K562 (cell line): ENCODE results near the gene ZBP1. TPM values are rescaled to one million over a fixed set of nuclear protein-coding genes. Genes with fewer than 3 reads are reported as not detected.

Experiments used
- ATAC-seq: fragments of 200-7000 bp; cut with Tn5 transposase; 3 replicates; pipeline ENCODE4 v1.9.1; 2020; ENCODE audit warnings: moderate library complexity
- BruUV-seq: library from RNA; stranded (reverse); fragments of 400-500 nt; replicated peaks from 2 replicates; lab custom pipeline; 2021; lab: Mats Ljungman, UMichigan
- CTCF ChIA-PET: fragments of 300-600 bp; formaldehyde crosslinking; extraction: SDS; loops from one replicate; lab custom pipeline; 2021; ENCODE audit warnings: low intra/inter-chr PET ratio; lab: Yijun Ruan, JAX
- POLR2A ChIA-PET: fragments of 300-600, 350-650 bp; sonication (Branson Sonifier 250); formaldehyde crosslinking; extraction: SDS; loops from one replicate; lab custom pipeline; 2021; ENCODE audit warnings: antibody characterized with exemption, inconsistent platforms; lab: Yijun Ruan, JAX
- DNase-seq, 4 experiments: peaks; one replicate each; pipeline versions ENCODE4 v3.0.0 to v3.0.0-alpha.2; 2011 to 2018; ENCODE audit warnings: low spot score in 3 of 4, mixed read lengths in 3 of 4; ENCODE audit errors: extremely low read depth in 1 of 4
- FAIRE-seq: peaks from 2 replicates; lab custom pipeline; 2011; peaks lifted over from hg19 to GRCh38; lab: Jason Lieb, UNC
- H2AFZ ChIP-seq: 2 replicates; pipeline ENCODE4 v1.6.0; 2011; ENCODE audit warnings: low read depth, low read length, control low read depth, inconsistent platforms
- H3K27ac ChIP-seq: fragments of 200-600 bp; 3 replicates; pipeline ENCODE4 v1.8.0; 2011; ENCODE audit warnings: low read depth, mild to moderate bottlenecking, control low read depth, inconsistent platforms, low read length, moderate library complexity, mixed read lengths; ENCODE audit errors: extremely low read depth
- H3K27me3 ChIP-seq, 2 experiments: fragments of 300-600 bp in 1 of 2; 2 replicates in 1 of 2; 3 replicates in 1 of 2; pipeline versions ENCODE4 v1.6.0 to v1.8.0; 2011; ENCODE audit warnings: inconsistent platforms in 2 of 2, low read length in 2 of 2, mild to moderate bottlenecking in 1 of 2, mixed read lengths in 1 of 2, moderate library complexity in 1 of 2; ENCODE audit not compliant: control insufficient read depth in 2 of 2, insufficient read depth in 2 of 2
- H3K36me3 ChIP-seq: fragments of 300-600 bp; 3 replicates; pipeline ENCODE4 v1.8.0; 2011; ENCODE audit warnings: mild to moderate bottlenecking, low read length, inconsistent platforms; ENCODE audit not compliant: control insufficient read depth, insufficient read depth
- H3K4me1 ChIP-seq, 2 experiments: fragments of 200-600 bp in 1 of 2; replicated peaks in 1 of 2; 2 replicates in 1 of 2; 3 replicates in 1 of 2; pipeline versions ENCODE4 v1.5.1 to v1.8.0; 2011; ENCODE audit warnings: inconsistent platforms in 2 of 2, low read length in 2 of 2, mild to moderate bottlenecking in 1 of 2, mixed read lengths in 1 of 2, moderate library complexity in 1 of 2; ENCODE audit not compliant: control insufficient read depth in 2 of 2, insufficient read depth in 2 of 2
- H3K4me2 ChIP-seq: 2 replicates; pipeline ENCODE4 v1.6.1; 2011; ENCODE audit warnings: low read length, control low read depth, inconsistent platforms, mixed read lengths; ENCODE audit not compliant: insufficient read depth
- H3K4me3 ChIP-seq: fragments of 200-600 bp; sonication (generic), shearing (Covaris generic); 2 replicates; pipeline ENCODE4 v1.5.1; 2016; ENCODE audit warnings: control low read depth, inconsistent platforms
- H3K79me2 ChIP-seq: fragments of 200-600 bp; 3 replicates; pipeline ENCODE4 v1.8.0; 2011; ENCODE audit warnings: low read length, inconsistent platforms; ENCODE audit not compliant: control insufficient read depth, insufficient read depth
- H3K9ac ChIP-seq, 2 experiments: 2 replicates each; pipeline versions ENCODE4 v1.6.0 to v1.6.1; 2011; ENCODE audit warnings: low read depth in 2 of 2, low read length in 2 of 2, control low read depth in 1 of 2, inconsistent platforms in 1 of 2, mild to moderate bottlenecking in 1 of 2, mixed read lengths in 1 of 2; ENCODE audit not compliant: insufficient read depth in 1 of 2
- H3K9me1 ChIP-seq: one replicate; pipeline ENCODE4 v1.6.0; 2011; ENCODE audit warnings: inconsistent platforms, mild to moderate bottlenecking, low read length, moderate library complexity; ENCODE audit not compliant: control insufficient read depth, insufficient read depth
- H3K9me3 ChIP-seq: replicated peaks from 2 replicates; pipeline ENCODE4 v1.5.1; 2011; ENCODE audit warnings: low read depth, low read length, inconsistent platforms; ENCODE audit not compliant: control insufficient read depth, insufficient read depth
- H4K20me1 ChIP-seq: replicated peaks from 2 replicates; pipeline ENCODE4 v1.6.1; 2011; ENCODE audit warnings: low read length, inconsistent platforms, mixed read lengths; ENCODE audit not compliant: control insufficient read depth, insufficient read depth
- ARNT ChIP-seq, 2 experiments: fragments of 450-650 bp; IDR thresholded peaks; 2 replicates each; pipeline ENCODE4 v1.6.1; 2016; ENCODE audit warnings: mild to moderate bottlenecking in 1 of 2
- CBX1 ChIP-seq: sonication (generic); IDR thresholded peaks from 2 replicates; pipeline ENCODE4 v1.6.1; 2016; ENCODE audit warnings: antibody characterized with exemption, low read depth, mild to moderate bottlenecking
- GATAD2A ChIP-seq: fragments of 450-650 bp; IDR thresholded peaks from 2 replicates; pipeline ENCODE4 v1.6.1; 2017
- ILK ChIP-seq: fragments of 450-650 bp; IDR thresholded peaks from 2 replicates; pipeline ENCODE4 v1.6.1; 2016; ENCODE audit warnings: missing genetic modification characterization, low read depth, mild to moderate bottlenecking, missing compliant biosample characterization, moderate library complexity, borderline replicate concordance
- MTF1 ChIP-seq: fragments of 250-450 bp; sonication (Bioruptor Pico); IDR thresholded peaks from 2 replicates; pipeline ENCODE4 v1.9.0; 2021; ENCODE audit warnings: moderate library complexity, mild to moderate bottlenecking, inconsistent platforms, borderline replicate concordance
- NONO ChIP-seq, 2 experiments: fragments of 200-400 bp in 1 of 2; fragments of 450-650 bp in 1 of 2; formaldehyde crosslinking in 1 of 2; IDR thresholded peaks; 2 replicates each; pipeline ENCODE4 v1.6.1; 2017; ENCODE audit warnings: low read depth in 2 of 2, mild to moderate bottlenecking in 2 of 2, moderate library complexity in 2 of 2, low read length in 1 of 2
- POLR2A ChIP-seq: fragments of 450-650 bp; conservative IDR thresholded peaks from 2 replicates; pipeline ENCODE4 v1.6.1; 2016
- SNRNP70 ChIP-seq: fragments of 200-400 bp; formaldehyde crosslinking; optimal IDR thresholded peaks from 2 replicates; pipeline ENCODE3; 2017; ENCODE audit warnings: low read depth, low read length
- TCF15 ChIP-seq: fragments of 250-450 bp; sonication (Bioruptor Pico); IDR thresholded peaks from 2 replicates; pipeline ENCODE4 v1.8.0; 2022; ENCODE audit warnings: moderate library complexity, mild to moderate bottlenecking, inconsistent platforms
- TCF3 ChIP-seq: sonication (generic); formaldehyde crosslinking; IDR thresholded peaks from 2 replicates; pipeline ENCODE4 v1.4.0; 2020; ENCODE audit warnings: mild to moderate bottlenecking, missing genetic modification reagents
- ZNF707 ChIP-seq: fragments of 250-450 bp; sonication (Bioruptor Pico); conservative IDR thresholded peaks from 2 replicates; pipeline ENCODE4 v1.8.0; 2022; ENCODE audit warnings: inconsistent platforms, mild to moderate bottlenecking, moderate library complexity
- WGBS: fragments of 100-300 bp; shearing (Covaris generic); methylation state at CpG from one replicate; pipeline ENCODE4 v1.1.6; 2016; ENCODE audit warnings: low coverage, mixed read lengths; ENCODE audit not compliant: insufficient coverage; ENCODE audit errors: missing lambda C conversion rate; 5-methylcytosine and 5-hydroxymethylcytosine counted together
- in situ Hi-C: fragments of 300-500 bp; cut with MboI; formaldehyde crosslinking; loops from 4 replicates; pipeline ENCODE4 v1.15.0; 2018; ENCODE audit warnings: inconsistent platforms, mixed read lengths
- intact Hi-C: fragments of 100-400 bp; cut with micrococcal nuclease; formaldehyde crosslinking; loops from 2 replicates; pipeline ENCODE4 v1.14.2; 2022
- polyA plus RNA-seq, 8 experiments: library from polyadenylated mRNA; depleted of rRNA in 4 of 8; stranded (reverse) in 5 of 8; unstranded in 3 of 8; fragments of >200 nt; fragmentation: Nextera tagmentation in 2 of 8; fragmentation: Illumina TruSeq in 1 of 8; extraction: Ambion mirVana in 2 of 8; extraction: Trizol in 1 of 8; gene quantifications; 2 replicates each; pipeline versions ENCODE4 v1.2.1 to v1.2.3, GENCODE V29; 2011 to 2014; ENCODE audit warnings: inconsistent platforms in 1 of 8, missing spikeins in 1 of 8
- total RNA-seq, 7 experiments: library from RNA; depleted of rRNA in 6 of 7; stranded (reverse); fragments of >200 nt in 6 of 7; fragmentation: Illumina TruSeq in 2 of 7; extraction: Trizol in 2 of 7; gene quantifications; 2 replicates each; pipeline versions ENCODE4 v1.2.1 to v1.2.3, GENCODE V29; 2011 to 2021; ENCODE audit warnings: low replicate concordance in 1 of 7
- TF ChIP-seq, protein P1 (sequence below), 2 experiments: fragments of 150-350 bp in 1 of 2; IDR thresholded peaks; 2 replicates each; pipeline ENCODE4 v1.6.1; 2012 to 2016; ENCODE audit warnings: low read depth in 2 of 2, low read length in 2 of 2, mild to moderate bottlenecking in 1 of 2, moderate library complexity in 1 of 2
- TF ChIP-seq, protein P2 (sequence below): IDR thresholded peaks from 3 replicates; pipeline ENCODE4 v1.6.1; 2011; ENCODE audit warnings: borderline replicate concordance, mild to moderate bottlenecking, moderate library complexity; ENCODE audit not compliant: insufficient read length; ENCODE audit errors: extremely low read depth
- TF ChIP-seq, protein P3 (sequence below): fragments of 200-800 bp; sonication (Bioruptor generic); IDR thresholded peaks from 2 replicates; pipeline ENCODE4 v1.6.1; 2017; ENCODE audit warnings: missing genetic modification characterization, missing compliant biosample characterization

ZBP1 gene
- total and polyA plus RNA-seq, 9 of the 15 experiments (the other 6 are each of a cell fraction or from before 2014, with no cell fraction given): not detected

GRCh38 chr20:57598060-57598459 lies 22.2 kb downstream of the ZBP1 start:
- Histone ChIP-seq H3K9me1 (no peaks in the 10 kb centered on the region), H3K4me2 (no peak overlapping the region), H3K4me1 (peaks cover 15 to 24% of the 10 kb centered on the region in 2 experiments; a peak in 4 of 5 replicates), H4K20me1 (0 out of 2 replicates have a peak, but pooled peaks cover 10% of the 10 kb centered on the region), H3K36me3 (no peaks in the 10 kb centered on the region), H3K27ac (no peak overlapping the region), H3K9ac (no peak overlapping the region), H2AFZ (no peak overlapping the region), H3K9me3 (peaks cover 5% of the 10 kb centered on the region; the same call in 1 of the 2 replicates), H3K4me3 (no peak overlapping the region), H3K79me2 (no peaks in the 10 kb centered on the region), H3K27me3 (peaks cover 6 to 39% of the 10 kb centered on the region in 2 experiments; a peak in 3 of 5 replicates)
- DNase-seq: no peak
- in situ Hi-C loops: no loop called here
- CTCF ChIA-PET: interaction anchor here (0.6 to 3.2 kb wide), 4 partner anchors 72 to 619 kb away, joined by 3 to 59 read pairs (median 10); no protein-coding TSS in a partner anchor
- ATAC-seq: no peak
- POLR2A ChIA-PET: no interaction called here
- intact Hi-C loops: loop anchor here (5.0 kb wide), 1 partner anchor 584 kb away; no protein-coding TSS in a partner anchor
- WGBS: 0% methylated on average over 4 of the region's 10 CpGs
- TF ChIP-seq TCF3 (CRISPR knock-in tag): no peak
- no peak for TF ChIP-seq CBX1
- TF ChIP-seq POLR2A: no peak
- TF ChIP-seq ARNT (IDR thresholded peaks at IDR 0.05): no peak
- TF ChIP-seq ZNF707 (CRISPR knock-in tag): no peak
- TF ChIP-seq TCF15: no peak
- no peak for TF ChIP-seq GATAD2A
- no peak for TF ChIP-seq NONO (IDR thresholded peaks at IDR 0.05; ENCODE audit: low read depth in 2 of 2, low read length in 1 of 2)
- TF ChIP-seq, protein P1, sequence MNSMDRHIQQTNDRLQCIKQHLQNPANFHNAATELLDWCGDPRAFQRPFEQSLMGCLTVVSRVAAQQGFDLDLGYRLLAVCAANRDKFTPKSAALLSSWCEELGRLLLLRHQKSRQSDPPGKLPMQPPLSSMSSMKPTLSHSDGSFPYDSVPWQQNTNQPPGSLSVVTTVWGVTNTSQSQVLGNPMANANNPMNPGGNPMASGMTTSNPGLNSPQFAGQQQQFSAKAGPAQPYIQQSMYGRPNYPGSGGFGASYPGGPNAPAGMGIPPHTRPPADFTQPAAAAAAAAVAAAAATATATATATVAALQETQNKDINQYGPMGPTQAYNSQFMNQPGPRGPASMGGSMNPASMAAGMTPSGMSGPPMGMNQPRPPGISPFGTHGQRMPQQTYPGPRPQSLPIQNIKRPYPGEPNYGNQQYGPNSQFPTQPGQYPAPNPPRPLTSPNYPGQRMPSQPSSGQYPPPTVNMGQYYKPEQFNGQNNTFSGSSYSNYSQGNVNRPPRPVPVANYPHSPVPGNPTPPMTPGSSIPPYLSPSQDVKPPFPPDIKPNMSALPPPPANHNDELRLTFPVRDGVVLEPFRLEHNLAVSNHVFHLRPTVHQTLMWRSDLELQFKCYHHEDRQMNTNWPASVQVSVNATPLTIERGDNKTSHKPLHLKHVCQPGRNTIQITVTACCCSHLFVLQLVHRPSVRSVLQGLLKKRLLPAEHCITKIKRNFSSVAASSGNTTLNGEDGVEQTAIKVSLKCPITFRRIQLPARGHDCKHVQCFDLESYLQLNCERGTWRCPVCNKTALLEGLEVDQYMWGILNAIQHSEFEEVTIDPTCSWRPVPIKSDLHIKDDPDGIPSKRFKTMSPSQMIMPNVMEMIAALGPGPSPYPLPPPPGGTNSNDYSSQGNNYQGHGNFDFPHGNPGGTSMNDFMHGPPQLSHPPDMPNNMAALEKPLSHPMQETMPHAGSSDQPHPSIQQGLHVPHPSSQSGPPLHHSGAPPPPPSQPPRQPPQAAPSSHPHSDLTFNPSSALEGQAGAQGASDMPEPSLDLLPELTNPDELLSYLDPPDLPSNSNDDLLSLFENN (IDR thresholded peaks at IDR 0.05; ENCODE audit: low read depth in 2 of 2, low read length in 2 of 2): no peak
- no peak for TF ChIP-seq ILK (tag)
- no peak for TF ChIP-seq MTF1
- TF ChIP-seq SNRNP70: no peak
- TF ChIP-seq, protein P2, sequence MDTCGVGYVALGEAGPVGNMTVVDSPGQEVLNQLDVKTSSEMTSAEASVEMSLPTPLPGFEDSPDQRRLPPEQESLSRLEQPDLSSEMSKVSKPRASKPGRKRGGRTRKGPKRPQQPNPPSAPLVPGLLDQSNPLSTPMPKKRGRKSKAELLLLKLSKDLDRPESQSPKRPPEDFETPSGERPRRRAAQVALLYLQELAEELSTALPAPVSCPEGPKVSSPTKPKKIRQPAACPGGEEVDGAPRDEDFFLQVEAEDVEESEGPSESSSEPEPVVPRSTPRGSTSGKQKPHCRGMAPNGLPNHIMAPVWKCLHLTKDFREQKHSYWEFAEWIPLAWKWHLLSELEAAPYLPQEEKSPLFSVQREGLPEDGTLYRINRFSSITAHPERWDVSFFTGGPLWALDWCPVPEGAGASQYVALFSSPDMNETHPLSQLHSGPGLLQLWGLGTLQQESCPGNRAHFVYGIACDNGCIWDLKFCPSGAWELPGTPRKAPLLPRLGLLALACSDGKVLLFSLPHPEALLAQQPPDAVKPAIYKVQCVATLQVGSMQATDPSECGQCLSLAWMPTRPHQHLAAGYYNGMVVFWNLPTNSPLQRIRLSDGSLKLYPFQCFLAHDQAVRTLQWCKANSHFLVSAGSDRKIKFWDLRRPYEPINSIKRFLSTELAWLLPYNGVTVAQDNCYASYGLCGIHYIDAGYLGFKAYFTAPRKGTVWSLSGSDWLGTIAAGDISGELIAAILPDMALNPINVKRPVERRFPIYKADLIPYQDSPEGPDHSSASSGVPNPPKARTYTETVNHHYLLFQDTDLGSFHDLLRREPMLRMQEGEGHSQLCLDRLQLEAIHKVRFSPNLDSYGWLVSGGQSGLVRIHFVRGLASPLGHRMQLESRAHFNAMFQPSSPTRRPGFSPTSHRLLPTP: no peak
- TF ChIP-seq, protein P3, sequence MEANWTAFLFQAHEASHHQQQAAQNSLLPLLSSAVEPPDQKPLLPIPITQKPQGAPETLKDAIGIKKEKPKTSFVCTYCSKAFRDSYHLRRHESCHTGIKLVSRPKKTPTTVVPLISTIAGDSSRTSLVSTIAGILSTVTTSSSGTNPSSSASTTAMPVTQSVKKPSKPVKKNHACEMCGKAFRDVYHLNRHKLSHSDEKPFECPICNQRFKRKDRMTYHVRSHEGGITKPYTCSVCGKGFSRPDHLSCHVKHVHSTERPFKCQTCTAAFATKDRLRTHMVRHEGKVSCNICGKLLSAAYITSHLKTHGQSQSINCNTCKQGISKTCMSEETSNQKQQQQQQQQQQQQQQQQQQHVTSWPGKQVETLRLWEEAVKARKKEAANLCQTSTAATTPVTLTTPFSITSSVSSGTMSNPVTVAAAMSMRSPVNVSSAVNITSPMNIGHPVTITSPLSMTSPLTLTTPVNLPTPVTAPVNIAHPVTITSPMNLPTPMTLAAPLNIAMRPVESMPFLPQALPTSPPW (CRISPR knock-in tag): no peak
- FAIRE-seq: no peak
- BruUV-seq: no TSS peak
